SU-DHL-6 (cell line): ENCODE measurements around the gene PCDHB2.

Source experiments
- EZH2phosphoT487 ChIP-seq: fragments of 200-600 bp; sonication (generic), shearing (Covaris generic); conservative IDR thresholded peaks from 2 replicates; pipeline ENCODE4 v1.6.1; 2018; ENCODE audit warnings: mild to moderate bottlenecking, antibody characterized with exemption, low read length, moderate library complexity, mixed read lengths
- TF ChIP-seq, protein P1 (sequence below): fragments of 200-600 bp; sonication (generic); IDR thresholded peaks from one replicate; pipeline ENCODE4 v1.5.1; 2017; ENCODE audit warnings: antibody characterized with exemption, mild to moderate bottlenecking, low read length, moderate library complexity; ENCODE audit not compliant: insufficient read depth, poor library complexity, severe bottlenecking

DNA sequence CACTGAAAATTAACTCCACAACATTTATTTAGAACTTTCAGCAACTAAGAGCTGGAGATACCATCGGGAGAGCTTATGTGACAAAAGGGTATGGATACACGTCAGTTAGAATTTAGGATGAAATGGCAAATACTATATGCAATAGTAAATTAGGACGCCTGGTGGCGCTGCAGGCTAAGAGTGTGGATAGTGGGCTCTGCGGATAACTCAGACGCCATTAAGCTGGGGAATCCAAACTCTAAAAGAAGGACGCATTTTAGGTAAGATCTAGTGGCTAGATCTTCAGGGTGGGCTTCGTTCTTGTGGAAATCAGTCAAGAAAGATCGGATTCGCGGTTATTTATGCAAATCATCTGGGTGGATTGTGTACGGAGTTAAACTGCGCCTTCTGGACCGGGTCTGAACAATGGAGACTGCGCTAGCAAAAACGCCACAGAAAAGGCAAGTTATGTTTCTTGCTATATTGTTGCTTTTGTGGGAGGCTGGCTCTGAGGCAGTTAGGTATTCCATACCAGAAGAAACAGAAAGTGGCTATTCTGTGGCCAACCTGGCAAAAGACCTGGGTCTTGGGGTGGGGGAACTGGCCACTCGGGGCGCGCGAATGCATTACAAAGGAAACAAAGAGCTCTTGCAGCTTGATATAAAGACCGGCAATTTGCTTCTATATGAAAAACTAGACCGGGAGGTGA, 40.8 kb downstream of the PCDHB2 start, which contains the start of gene PCDHB5:
- TF ChIP-seq, protein P1, sequence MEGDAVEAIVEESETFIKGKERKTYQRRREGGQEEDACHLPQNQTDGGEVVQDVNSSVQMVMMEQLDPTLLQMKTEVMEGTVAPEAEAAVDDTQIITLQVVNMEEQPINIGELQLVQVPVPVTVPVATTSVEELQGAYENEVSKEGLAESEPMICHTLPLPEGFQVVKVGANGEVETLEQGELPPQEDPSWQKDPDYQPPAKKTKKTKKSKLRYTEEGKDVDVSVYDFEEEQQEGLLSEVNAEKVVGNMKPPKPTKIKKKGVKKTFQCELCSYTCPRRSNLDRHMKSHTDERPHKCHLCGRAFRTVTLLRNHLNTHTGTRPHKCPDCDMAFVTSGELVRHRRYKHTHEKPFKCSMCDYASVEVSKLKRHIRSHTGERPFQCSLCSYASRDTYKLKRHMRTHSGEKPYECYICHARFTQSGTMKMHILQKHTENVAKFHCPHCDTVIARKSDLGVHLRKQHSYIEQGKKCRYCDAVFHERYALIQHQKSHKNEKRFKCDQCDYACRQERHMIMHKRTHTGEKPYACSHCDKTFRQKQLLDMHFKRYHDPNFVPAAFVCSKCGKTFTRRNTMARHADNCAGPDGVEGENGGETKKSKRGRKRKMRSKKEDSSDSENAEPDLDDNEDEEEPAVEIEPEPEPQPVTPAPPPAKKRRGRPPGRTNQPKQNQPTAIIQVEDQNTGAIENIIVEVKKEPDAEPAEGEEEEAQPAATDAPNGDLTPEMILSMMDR: peak; percentile 11
- TF ChIP-seq EZH2phosphoT487: no peak
